HuH-7.5 (cell line): ENCODE data around the gene NFIX.
"Not testable (repeated sequence)": the region's sequence is repeated elsewhere in the genome, so short reads cannot be mapped to it uniquely, and the experiment has no call there.

Experiments used
- DNase-seq: peaks from one replicate; pipeline ENCODE4 v3.0.0; 2011; ENCODE audit warnings: low spot score

NFIX gene

GRCh38 chr19:12957389-12957952, 37.8 kb upstream of the NFIX start:
- not testable (repeated sequence) for DNase-seq

GRCh38 chr19:12959481-12959880, 35.8 kb upstream of the NFIX start:
- DNase-seq, result no peak

- DNase-seq, result peak; percentile 80
Measured at GRCh38 chr19:12965017-12965811, 30.1 kb upstream of the NFIX start.

- DNase-seq, result no peak
Measured at GRCh38 chr19:12965812-12966135, 29.5 kb upstream of the NFIX start.

GRCh38 chr19:12967907-12968306, 27.4 kb upstream of the NFIX start:
- no peak for DNase-seq

- DNase-seq, result no peak
Measured at GRCh38 chr19:12969292-12969988, 25.8 kb upstream of the NFIX start, which contains the start of gene DAND5. TSS of gene DAND5 (plus strand) at chr19:12969576. CDS start at chr19:12969661, 85 bp downstream.

GRCh38 chr19:12970070-12970820, 25.0 kb upstream of the NFIX start:
- no peak for DNase-seq

- DNase-seq, result no peak
Measured at GRCh38 chr19:12973236-12973635, 22.0 kb upstream of the NFIX start.

- DNase-seq, result peak; percentile 81
Measured at GRCh38 chr19:12974301-12975220, 20.7 kb upstream of the NFIX start.

- no peak for DNase-seq
Measured at GRCh38 chr19:12975221-12975741, 20.0 kb upstream of the NFIX start.

GRCh38 chr19:12976109-12976508, 19.2 kb upstream of the NFIX start:
- DNase-seq, result not testable (repeated sequence)

GRCh38 chr19:12979974-12980373, 15.3 kb upstream of the NFIX start:
- DNase-seq, result no peak

GRCh38 chr19:12982648-12983047, 12.6 kb upstream of the NFIX start:
- no peak for DNase-seq

- DNase-seq, result no peak
Measured at GRCh38 chr19:12983091-12983490, 12.2 kb upstream of the NFIX start.

- peak; percentile 85 for DNase-seq
Measured at GRCh38 chr19:12983542-12984142, 11.6 kb upstream of the NFIX start.

- DNase-seq, result no peak
Measured at GRCh38 chr19:12984143-12984627, 11.1 kb upstream of the NFIX start.

- no peak for DNase-seq
Measured at GRCh38 chr19:12984683-12985048, 10.6 kb upstream of the NFIX start.

GRCh38 chr19:12985049-12985776, 10.1 kb upstream of the NFIX start:
- no peak for DNase-seq

GRCh38 chr19:12986726-12987125, 8.5 kb upstream of the NFIX start:
- DNase-seq, result no peak

GRCh38 chr19:12987190-12987589, 8.1 kb upstream of the NFIX start:
- no peak for DNase-seq
